Upper lobe of right lung (tissue), 1 donor: ENCODE measurements around the gene RAD51B. TPM values are rescaled to one million over a fixed set of nuclear protein-coding genes. Genes with fewer than 3 reads are reported as not detected.
"Not testable (repeated sequence)": the region's sequence is repeated elsewhere in the genome, so short reads cannot be mapped to it uniquely, and the experiment has no call there.

Source experiments
- ATAC-seq: fragments of 200-7000 bp; cut with Tn5 transposase; one replicate; pipeline ENCODE4 v1.9.1; 2020; ENCODE audit warnings: mild to moderate bottlenecking, moderate library complexity
- DNase-seq: peaks from one replicate; pipeline ENCODE4 v3.0.0-alpha.2; 2020
- H3K27ac ChIP-seq: fragments of 200-600 bp; one replicate; pipeline ENCODE4 v1.8.0; 2022
- H3K27me3 ChIP-seq: fragments of 200-600 bp; one replicate; pipeline ENCODE4 v1.8.0; 2022; ENCODE audit warnings: mild to moderate bottlenecking
- H3K36me3 ChIP-seq: fragments of 200-600 bp; one replicate; pipeline ENCODE4 v1.8.0; 2022
- H3K4me1 ChIP-seq: fragments of 200-600 bp; one replicate; pipeline ENCODE4 v1.8.0; 2022
- H3K4me3 ChIP-seq: fragments of 200-600 bp; one replicate; pipeline ENCODE4 v1.8.0; 2022; ENCODE audit warnings: mild to moderate bottlenecking
- H3K9me3 ChIP-seq: fragments of 200-600 bp; one replicate; pipeline ENCODE4 v1.8.0; 2022
- intact Hi-C: fragments of 100-400 bp; cut with DNase I; formaldehyde crosslinking; loops from one replicate; pipeline ENCODE4 v1.11.0; 2022
- total RNA-seq: library from RNA; stranded (reverse); fragmentation: NEBNext Ultra II Directional; extraction: Animal tissue kit (Norgen Biotek cat#: 25700); gene quantifications from one replicate; pipeline ENCODE4 v1.2.1, GENCODE V29; 2021
- TF ChIP-seq, protein P1 (sequence below): fragments of 200-600 bp; IDR thresholded peaks from one replicate; pipeline ENCODE4 v1.8.0; 2022; ENCODE audit warnings: antibody characterized with exemption
- donor health status: DM: no; HTN: yes; CAD: no; lungs with severe emphysema.

Gene RAD51B
- total RNA-seq, 1 donor from 2014 or later: 11.5 TPM

DNA sequence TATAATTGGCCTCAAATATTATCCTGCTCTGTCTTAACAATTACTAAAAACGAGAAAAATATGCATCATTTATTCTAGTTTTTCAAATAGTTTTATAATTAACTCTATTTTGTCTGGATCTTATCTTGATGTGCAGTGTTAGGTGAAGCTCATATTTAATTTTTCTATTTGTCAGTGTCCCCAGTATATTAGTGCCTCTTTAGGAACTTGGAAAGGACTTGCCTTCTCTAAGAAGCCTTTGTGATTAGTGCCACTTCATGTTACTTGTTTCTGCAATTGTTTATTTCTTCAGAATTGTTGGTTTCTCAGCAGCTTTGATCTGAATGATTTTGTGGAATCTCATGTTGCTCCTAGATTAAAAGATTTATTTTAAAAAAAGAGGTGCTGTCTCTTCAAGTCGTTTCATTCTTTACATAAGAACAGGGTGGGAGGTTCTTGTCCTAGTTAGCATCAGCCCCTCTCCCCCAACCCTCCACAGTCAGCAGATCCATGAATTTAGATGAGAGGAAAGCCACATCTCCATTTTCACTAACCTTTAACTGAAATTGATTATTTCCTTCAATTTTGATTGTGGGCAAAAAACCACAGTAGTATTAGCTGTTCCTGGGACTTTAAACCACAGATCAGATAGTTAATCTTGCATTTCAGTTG, 434.4 kb downstream of the RAD51B start:
- Histone ChIP-seq H3K36me3 (no peaks in the 10 kb centered on the region), H3K27ac (no peak overlapping the region), H3K9me3 (no peaks in the 10 kb centered on the region), H3K27me3 (no peaks in the 10 kb centered on the region), H3K4me3 (no peak overlapping the region), H3K4me1 (peaks cover 33% of the 10 kb centered on the region)
- intact Hi-C loops: no loop called here
- DNase-seq (no peak), ATAC-seq (no peak)
- TF ChIP-seq, protein P1, sequence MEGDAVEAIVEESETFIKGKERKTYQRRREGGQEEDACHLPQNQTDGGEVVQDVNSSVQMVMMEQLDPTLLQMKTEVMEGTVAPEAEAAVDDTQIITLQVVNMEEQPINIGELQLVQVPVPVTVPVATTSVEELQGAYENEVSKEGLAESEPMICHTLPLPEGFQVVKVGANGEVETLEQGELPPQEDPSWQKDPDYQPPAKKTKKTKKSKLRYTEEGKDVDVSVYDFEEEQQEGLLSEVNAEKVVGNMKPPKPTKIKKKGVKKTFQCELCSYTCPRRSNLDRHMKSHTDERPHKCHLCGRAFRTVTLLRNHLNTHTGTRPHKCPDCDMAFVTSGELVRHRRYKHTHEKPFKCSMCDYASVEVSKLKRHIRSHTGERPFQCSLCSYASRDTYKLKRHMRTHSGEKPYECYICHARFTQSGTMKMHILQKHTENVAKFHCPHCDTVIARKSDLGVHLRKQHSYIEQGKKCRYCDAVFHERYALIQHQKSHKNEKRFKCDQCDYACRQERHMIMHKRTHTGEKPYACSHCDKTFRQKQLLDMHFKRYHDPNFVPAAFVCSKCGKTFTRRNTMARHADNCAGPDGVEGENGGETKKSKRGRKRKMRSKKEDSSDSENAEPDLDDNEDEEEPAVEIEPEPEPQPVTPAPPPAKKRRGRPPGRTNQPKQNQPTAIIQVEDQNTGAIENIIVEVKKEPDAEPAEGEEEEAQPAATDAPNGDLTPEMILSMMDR: no peak

GRCh38 chr14:68254669-68255527, 435.3 kb downstream of the RAD51B start:
- Histone ChIP-seq H3K27ac (no peak overlapping the region), H3K4me1 (peaks cover 24% of the 10 kb centered on the region), H3K9me3 (no peaks in the 10 kb centered on the region), H3K27me3 (no peaks in the 10 kb centered on the region), H3K36me3 (no peaks in the 10 kb centered on the region), H3K4me3 (no peak overlapping the region)
- DNase-seq (no peak), ATAC-seq (no peak)
- TF ChIP-seq, protein P1: no peak
- intact Hi-C loops: no loop called here

- H3K27me3 ChIP-seq: no peaks in the 10 kb centered on the region
- intact Hi-C loops: no loop called here
- no peaks in the 10 kb centered on the region for H3K36me3 ChIP-seq
- ATAC-seq (no peak), DNase-seq (no peak)
- H3K4me3 ChIP-seq: no peak overlapping the region
- TF ChIP-seq, protein P1: no peak
- no peaks in the 10 kb centered on the region for H3K9me3 ChIP-seq
- H3K27ac ChIP-seq: no peak overlapping the region
- peaks cover 16% of the 10 kb centered on the region for H3K4me1 ChIP-seq
These were observed 436.2 kb downstream of the RAD51B start for GRCh38 chr14:68255693-68256178.

DNA sequence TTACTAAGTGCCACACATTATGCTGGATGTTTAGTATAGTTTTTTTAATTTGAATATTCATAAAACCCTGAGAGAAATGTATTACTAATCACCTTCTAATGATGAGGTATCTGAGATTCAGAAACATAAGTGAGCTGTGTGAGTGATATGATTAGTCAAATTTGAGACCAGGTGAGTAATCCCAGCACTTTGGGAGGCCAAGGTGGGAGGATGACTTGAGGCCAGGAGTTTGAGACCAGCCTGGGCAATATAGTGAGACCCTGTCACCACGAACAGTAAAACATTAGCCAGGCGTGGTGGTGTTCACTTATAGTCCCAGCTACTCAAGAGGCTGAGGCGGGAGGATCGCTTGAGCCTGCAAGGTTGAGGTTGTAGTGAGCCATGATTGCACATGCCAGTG, 438.4 kb downstream of the RAD51B start:
- Histone ChIP-seq H3K36me3 (no peaks in the 10 kb centered on the region), H3K9me3 (no peaks in the 10 kb centered on the region), H3K4me3 (no peak overlapping the region), H3K27me3 (no peaks in the 10 kb centered on the region), H3K27ac (no peak overlapping the region), H3K4me1 (peaks cover 6% of the 10 kb centered on the region)
- TF ChIP-seq, protein P1: no peak
- DNase-seq: no peak
- ATAC-seq: no peak
- intact Hi-C loops: no loop called here

DNA sequence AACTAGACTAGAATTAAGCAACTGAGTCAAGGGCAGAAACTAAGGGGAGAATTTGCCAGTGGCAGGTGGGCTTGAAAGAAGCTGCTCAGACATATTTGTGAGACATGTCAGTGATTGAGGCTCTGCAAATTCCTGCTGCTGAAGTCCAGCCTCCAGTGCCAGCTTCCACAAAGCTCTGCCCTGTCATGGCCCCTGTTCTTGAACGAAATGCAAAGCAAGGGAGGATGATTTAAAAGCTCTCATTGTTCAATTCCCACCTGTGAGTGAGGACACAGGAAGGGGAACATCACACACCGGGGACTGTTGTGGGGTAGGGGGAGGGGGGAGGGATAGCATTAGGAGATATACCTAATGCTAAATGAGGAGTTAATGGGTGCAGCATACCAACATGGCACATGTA, 439.4 kb downstream of the RAD51B start:
- intact Hi-C loops, H3K27ac ChIP-seq, DNase-seq, ATAC-seq, H3K4me3 ChIP-seq, H3K27me3 ChIP-seq, H3K36me3 ChIP-seq, H3K9me3 ChIP-seq, H3K4me1 ChIP-seq: not testable (repeated sequence)

DNA sequence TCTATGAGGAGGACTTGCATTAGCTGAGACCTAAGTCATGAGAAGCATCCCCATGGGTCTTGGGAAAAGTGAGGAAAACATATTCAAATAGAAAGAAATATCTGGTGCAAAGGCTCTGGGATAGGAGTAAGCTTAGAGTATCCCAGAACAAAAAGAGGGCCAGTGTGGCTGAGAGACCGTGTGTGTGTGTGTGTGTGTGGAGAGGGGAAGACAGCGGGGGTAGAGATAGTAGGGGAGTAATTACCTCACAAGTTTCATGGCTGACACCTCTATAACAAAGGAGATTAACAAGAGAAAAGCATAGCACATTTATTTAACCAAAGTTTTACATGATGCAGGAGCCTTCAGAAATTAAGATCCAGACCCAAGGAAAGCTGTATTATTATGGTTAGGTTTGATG, 440.5 kb downstream of the RAD51B start:
- intact Hi-C loops: no loop called here
- H3K27me3 ChIP-seq: no peaks in the 10 kb centered on the region
- TF ChIP-seq, protein P1: no peak
- H3K4me3 ChIP-seq: no peak overlapping the region
- H3K9me3 ChIP-seq: no peaks in the 10 kb centered on the region
- no peak for DNase-seq
- no peaks in the 10 kb centered on the region for H3K36me3 ChIP-seq
- no peak overlapping the region for H3K27ac ChIP-seq
- H3K4me1 ChIP-seq: peaks cover 14% of the 10 kb centered on the region
- no peak for ATAC-seq
